Hippocampal formation (tissue), 2 donors: ENCODE measurements around the gene PROB1.
"Not testable (repeated sequence)": the region's sequence is repeated elsewhere in the genome, so short reads cannot be mapped to it uniquely, and the experiment has no call there.

ENCODE experiments used
- DNase-seq, 2 donors: peaks; one replicate each; lab custom pipeline; 2025; lab: John Stamatoyannopoulos, UW

Gene PROB1

GRCh38 chr5:139414581-139415130, 19.8 kb upstream of the PROB1 start:
- peak; percentile 26 to 43 for DNase-seq

DNA sequence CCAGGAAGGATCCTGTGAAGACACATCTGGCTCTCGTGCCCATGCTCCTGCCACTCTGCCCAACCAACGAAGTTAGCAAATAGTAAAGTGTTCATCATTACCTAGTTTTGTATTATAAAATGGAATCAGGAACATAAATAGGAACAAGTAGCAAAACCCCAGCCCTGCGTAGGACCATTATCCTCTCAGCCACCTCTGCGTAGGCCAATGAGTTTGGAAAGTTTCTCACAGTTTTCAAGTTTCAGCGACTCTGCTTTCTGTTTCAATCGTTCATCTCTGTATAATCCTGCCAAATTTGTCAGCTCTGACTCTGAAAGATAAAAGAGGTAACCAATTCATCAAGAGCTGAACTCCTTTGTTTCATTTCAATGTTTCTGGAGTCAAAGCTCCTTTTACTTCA, 19.1 kb upstream of the PROB1 start:
- DNase-seq: no peak

GRCh38 chr5:139413153-139413552, 18.2 kb upstream of the PROB1 start:
- DNase-seq: no peak

- peak in 1 of 2 donors; percentile 40 for DNase-seq
Measured at GRCh38 chr5:139410993-139411828, 16.3 kb upstream of the PROB1 start.

GRCh38 chr5:139410121-139410992, 15.5 kb upstream of the PROB1 start:
- DNase-seq: no peak

- DNase-seq: not testable (repeated sequence)
Measured at GRCh38 chr5:139409116-139409515, 14.2 kb upstream of the PROB1 start.

GRCh38 chr5:139408191-139408590, 13.3 kb upstream of the PROB1 start:
- DNase-seq: no peak

GRCh38 chr5:139407517-139407916, 12.6 kb upstream of the PROB1 start:
- no peak for DNase-seq

DNA sequence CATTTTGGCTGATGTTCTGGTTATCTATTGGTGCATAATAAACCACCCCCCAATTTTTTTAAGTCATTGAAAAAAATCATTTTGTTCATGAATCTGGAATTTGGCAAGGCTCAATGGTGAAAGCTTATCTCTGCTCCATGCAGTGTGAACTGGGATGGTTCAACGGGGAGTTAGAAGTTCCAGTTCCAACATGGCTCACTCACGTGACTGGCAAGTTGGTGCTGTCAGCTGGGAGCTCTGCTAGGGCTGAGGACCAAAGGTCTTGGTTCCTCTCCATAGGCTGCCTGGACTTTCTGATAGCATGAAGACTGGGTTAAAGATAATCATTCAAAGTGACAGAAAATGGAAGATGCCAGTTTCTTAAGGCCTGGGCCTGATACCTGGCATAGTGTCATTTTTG, 12.1 kb upstream of the PROB1 start:
- DNase-seq: no peak

DNA sequence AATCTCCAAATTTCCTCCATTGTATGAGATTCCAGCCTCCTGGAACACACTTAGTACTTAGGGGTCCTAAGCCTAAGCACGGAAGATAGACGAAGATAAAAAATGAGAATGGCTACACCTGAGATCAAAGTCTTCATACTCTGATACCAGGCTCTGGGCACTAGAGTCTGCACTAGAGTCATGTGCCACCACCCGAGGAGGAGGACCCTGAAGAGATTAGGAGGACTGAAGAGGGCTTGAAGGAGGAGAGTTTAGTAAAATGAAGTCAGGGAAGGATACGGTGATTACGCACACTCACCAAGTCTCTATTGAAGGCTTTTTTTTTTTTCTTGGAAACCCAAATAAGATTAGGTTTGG, 9.6 kb upstream of the PROB1 start:
- DNase-seq: no peak

DNA sequence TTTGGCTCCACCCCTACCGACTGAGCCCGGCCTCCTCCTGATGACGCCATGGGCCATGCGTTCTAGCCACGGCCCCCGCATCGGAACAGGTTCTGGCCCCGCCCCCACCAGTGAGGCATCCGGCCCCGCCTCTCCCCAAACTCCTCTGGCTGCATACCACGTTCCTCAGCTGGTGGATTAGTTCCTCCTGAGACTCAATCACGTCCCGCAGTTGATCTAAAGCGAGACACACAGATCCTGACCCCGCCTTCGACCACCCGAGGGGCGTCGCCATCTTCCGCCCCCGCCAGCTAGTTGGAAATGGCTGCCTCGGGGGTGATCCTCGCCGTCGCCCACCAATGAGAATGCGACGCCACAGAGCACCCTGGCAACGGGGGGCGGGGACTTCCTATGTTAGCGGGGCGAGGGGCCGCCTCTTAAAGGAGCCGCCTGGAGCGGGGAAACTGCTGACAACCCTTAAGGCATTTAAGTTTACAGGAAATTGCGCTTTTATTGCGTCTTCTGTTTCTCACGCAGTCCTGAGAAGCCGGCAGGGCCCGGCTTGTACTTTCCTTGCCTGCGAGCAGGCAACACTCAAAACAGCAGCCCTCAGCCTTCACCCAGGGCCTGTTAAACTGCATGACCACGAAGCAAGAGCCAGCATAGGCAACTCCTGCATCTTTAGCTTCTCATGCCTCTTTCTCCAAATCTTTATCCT, 9.0 kb upstream of the PROB1 start, which contains the start of gene SPATA24:
SPATA24 (minus strand) TSS at position 303 of the 697 bp plus-strand sequence; CDS start at position 274, 29 bp downstream.
- peak; percentile 94 to 98 for DNase-seq

GRCh38 chr5:139403418-139403786, 8.5 kb upstream of the PROB1 start:
- DNase-seq: no peak

- no peak for DNase-seq
Measured at GRCh38 chr5:139402561-139403158, 7.8 kb upstream of the PROB1 start.

- no peak for DNase-seq
Measured at GRCh38 chr5:139401546-139401945, 6.6 kb upstream of the PROB1 start.

DNA sequence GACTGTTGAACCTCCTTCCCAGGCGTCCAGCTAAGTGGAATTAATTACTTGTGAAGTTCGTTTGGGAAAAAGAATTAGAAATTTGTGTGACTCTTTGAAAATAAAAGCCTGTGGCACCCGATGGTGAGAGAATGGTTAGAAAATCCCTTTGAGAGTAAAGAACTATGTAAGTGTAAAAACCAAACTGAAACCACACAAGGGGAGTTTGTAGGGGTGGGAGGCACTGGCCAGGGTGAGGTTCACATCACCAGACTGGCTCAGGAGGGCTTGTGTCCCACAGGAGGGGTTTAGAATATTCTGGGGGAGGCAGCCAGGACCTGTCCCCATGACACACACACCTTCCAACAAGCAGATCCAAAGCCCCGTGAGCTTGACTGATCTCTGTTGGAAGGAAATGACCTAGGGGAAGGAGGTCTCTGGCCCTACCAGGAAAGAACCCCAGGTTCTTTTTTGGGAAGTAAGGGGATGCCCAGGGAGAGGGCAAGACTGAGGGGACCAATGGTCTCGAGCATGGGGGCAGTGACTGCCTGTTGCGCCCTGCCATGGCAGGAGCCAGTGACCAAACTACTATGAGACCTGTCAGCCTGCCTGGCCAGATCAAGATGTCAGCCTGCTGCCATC, 4.7 kb upstream of the PROB1 start:
- DNase-seq: no peak

- DNase-seq: no peak
Measured at GRCh38 chr5:139397921-139398320, 3.0 kb upstream of the PROB1 start.

- DNase-seq: no peak
Measured at GRCh38 chr5:139396691-139397090, 1.8 kb upstream of the PROB1 start.

GRCh38 chr5:139395844-139396640, 1.1 kb upstream of the PROB1 start:
- no peak for DNase-seq

GRCh38 chr5:139394123-139394653, 716 bp downstream of the PROB1 start:
- DNase-seq: no peak

- DNase-seq: no peak
Measured at GRCh38 chr5:139393497-139394122, 1.3 kb downstream of the PROB1 start.
